Activated CD4-positive, CD25-positive, alpha-beta regulatory T cell treated with anti-CD3 and anti-CD28 coated beads, Interleukin-2, amount 50 U/mL, for 24 hours (primary cell): ENCODE data around the gene KRTAP4-2.
"Not testable (repeated sequence)": the region's sequence is repeated elsewhere in the genome, so short reads cannot be mapped to it uniquely, and the experiment has no call there.

Experiments used
- ATAC-seq, 2 donors: fragments of 150-1000 bp; cut with Tn5 transposase; one replicate each; pipeline ENCODE4 v1.10.0; 2021; ENCODE audit warnings: mild to moderate bottlenecking in 1 of 2, moderate library complexity in 1 of 2

KRTAP4-2 gene

DNA sequence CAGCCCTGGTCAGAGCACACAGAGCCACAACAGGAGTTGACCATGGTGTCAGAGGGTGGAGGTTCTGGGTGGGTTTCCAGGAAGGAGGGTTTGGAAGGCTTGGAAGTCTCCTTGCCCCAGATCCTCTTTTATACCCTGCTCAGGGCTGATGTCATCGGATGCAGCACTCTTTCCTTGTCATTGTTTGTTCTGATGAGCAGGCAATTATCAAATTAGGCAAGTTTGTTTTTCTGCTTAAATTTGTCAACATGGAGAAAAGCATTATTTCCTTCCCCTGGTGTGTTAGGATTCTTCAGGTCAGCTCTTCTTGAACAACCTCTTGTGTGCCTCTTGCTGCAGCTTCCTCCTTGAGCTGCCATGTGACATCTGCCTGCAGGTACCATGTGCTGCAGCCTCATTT lies 17.4 kb downstream of the KRTAP4-2 start, which contains the start of gene KRTAP4-4:
Gene KRTAP4-4 (minus strand): TSS at position 101 of the 400 bp plus-strand sequence. CDS start 57 bp downstream, at position 44.
- no peak for ATAC-seq

DNA sequence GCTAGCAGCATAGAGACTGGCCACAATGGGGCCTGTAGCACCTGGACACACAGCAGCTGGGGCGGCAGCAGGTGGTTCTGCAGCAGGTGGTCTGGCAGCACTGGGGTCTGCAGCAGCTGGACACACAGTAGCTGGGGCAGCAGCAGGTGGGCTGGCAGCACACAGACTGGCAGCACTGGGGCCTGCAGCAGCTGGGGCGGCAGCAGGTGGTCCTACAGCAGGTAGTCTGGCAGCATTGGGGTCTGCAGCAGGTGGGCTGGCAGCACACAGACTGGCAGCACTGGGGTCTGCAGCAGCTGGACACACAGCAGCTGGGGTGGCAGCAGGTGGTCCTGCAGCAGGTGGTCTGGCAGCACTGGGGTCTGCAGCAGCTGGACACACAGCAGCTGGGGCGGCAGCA lies 17.8 kb downstream of the KRTAP4-2 start:
- not testable (repeated sequence) for ATAC-seq

DNA sequence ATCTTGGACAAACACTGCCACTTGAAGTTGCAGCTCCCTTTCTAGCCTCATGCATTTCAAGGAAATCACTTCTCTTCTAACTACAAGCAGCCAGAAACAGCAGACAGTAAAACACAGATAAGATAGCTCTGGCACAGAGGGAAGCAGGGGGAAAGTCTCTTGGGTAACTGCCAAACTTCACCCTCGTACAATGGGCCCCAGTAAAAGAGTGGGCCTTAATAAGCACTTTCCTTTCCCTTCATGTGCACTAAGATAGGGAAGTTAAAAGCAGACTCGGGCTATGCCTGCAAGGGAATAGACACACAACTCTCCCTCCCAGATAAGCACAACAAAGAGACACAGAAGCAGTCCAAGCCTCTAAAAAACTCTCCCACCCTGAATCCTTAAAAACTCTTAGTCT lies 24.2 kb downstream of the KRTAP4-2 start:
- no peak for ATAC-seq

DNA sequence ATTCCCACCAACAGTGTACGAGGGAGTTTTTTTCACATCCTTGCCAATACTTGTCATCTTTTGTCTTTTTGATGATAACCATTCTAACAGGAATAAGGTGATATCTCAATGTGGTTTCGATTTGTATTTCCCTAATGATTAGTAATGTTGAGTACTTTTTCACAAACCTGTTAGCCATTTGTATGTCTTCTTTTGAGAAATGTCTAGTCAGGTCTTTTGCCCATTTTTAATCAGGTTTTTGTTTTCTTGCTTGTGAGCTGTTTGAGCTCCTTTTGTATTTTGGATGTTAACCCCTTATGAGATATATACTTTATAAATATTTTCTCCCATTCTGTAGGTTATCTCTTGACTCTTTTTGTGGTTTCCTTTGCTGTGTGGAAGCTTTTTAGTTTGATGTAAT lies 26.5 kb downstream of the KRTAP4-2 start:
- ATAC-seq: no peak

DNA sequence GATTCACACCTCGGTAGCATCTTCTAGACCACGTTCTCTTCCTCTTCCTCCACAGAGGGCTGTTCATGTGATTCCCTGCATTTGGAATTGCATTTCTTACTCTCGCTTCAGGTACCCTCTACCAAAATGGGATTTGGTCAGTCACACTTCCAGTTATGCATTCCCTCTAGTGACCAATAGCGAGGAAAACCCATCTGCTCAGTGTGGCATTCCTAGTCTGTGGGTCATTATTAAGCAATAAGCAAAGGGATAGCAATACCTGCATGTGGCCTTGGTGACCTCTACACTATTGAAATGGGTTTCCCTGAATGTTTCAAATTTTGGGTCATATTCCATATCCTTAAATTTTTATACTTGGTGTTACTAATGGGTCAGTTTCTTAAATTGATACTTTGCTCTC lies 28.0 kb downstream of the KRTAP4-2 start:
- no peak for ATAC-seq

DNA sequence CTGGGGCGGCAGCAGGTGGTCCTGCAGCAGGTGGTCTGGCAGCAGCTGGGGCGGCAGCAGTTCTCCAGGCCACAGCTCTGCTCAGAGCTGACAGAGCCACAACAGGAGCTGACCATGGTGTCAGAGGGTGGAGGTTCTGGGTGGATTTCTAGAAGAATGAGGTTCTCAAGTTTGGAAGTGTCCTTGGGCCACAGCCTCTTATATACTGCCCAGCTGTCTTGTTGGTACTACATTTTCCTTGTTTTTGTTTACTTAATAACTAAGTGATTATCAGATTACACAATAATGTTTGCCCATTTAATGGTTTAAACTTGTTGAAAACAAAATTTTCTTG lies 28.4 kb downstream of the KRTAP4-2 start, which contains the start of gene KRTAP4-5:
Gene KRTAP4-5 (minus strand): TSS at position 174 of the 334 bp plus-strand sequence. CDS start 58 bp downstream, at position 116.
- no peak for ATAC-seq

DNA sequence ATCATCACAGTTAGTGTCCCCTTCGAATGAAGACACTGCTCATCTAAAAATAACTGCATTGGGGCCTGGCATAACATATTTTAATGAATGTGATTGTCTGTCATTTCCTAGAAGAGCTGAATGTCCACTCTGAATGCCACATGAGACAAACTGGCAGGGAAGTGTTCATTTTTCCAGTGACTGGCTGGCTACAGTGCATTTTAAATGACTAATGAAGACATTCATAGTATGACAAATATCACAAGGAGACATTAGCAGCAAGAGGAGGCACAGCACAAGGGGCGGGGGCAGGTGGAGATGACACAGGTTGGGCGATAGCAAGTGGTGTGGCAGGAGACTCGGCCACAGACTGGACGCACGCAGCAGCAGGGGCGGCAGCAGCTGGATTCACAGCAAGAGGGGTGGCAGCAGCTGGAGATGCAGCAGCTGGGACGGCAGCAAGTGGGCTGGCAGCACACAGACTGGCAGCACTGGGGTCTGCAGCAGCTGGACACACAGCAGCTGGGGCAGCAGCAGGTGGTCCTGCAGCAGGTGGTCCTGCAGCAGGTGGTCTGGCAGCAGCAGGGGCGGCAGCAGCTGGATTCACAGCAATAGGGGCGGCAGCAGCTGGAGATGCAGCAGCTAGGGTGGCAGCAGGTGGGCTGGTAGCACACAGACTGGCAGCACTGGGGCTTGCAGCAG lies 28.9 kb downstream of the KRTAP4-2 start:
- ATAC-seq: not testable (repeated sequence)

DNA sequence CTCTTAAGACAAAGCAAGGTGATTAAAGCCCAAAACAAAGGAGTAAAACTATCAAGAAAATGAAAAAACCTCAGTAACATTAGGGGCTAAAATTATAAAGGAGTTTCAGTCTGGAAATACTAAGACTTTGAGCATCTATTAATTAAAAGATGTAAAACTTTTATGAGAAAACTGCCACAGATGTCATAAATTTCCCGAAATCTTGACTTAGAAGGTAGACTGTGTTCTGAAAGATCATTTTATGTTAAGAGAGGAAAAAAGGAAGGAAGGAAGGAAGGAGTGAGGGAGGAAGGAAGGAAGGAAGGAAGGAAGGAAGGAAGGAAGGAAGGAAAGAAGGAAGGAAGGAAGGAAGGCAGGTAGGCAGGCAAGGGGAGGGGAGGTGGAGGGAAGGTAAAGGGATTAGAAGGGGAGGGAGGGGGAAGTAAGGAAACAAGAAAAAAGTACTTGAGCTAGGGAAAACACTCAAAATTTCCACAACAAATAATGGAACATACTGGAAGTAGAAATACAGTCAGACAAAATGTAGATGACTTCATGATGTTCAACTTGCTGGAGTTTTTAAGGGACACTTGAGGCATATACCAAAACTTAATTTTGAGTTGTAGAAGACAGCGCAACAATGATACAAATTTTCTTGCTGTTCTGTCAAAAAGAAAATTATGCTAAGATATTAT lies 30.4 kb downstream of the KRTAP4-2 start:
- ATAC-seq: no peak

DNA sequence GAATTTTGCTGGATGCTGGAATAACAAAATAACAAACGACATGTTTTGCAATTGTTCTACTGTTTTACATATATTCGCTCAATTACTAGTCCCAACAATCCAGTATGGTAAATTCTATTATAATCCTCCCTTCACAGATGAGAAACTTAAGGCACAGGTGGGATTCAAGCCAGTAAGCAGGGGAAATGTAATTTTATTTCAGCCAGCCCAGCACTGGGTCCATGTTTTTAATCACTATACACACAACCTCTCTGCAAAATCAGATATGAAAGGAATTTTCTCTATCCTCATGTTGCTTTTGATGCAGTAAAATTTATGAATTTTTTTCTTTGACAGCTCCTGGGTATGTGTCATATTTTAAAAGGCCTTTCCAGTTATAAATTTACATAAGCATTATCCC lies 32.8 kb downstream of the KRTAP4-2 start:
- no peak for ATAC-seq

DNA sequence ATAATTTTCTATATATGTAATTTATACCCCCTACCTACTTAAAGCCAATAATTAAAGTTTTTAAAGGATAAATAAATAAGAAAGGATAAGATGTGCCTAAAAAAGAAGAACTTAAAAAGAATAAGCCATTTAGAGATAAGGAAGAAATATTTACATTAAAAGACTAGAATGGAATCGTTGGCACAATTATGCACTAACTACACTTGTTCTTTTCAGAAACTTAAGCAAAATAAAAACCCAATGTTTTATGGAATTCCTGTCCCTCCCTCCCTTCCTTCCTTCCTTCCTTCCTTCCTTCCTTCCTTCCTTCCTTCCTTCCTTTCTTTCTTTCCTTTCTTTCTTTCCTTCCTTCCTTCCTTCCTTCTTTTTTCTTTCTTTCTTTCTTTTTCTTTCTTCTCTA lies 33.2 kb downstream of the KRTAP4-2 start:
- no peak for ATAC-seq

DNA sequence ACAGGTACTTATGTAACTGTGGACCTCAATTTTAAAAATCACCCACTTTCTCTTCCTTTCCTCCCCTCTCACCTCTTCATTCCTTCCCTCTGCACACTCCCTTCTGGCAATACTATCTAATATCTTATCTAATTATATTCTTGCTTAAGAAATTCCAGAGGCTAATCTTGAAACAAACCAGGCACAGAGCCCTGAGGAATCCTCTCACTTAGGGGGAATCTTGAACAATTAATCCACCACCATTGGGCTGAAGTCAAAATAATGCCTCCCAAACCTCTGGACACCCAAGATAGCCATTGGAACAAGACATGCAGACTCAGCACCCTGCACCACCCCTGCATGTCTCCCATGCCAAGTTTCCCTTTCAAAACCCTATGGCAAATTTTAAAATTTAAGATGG lies 36.7 kb downstream of the KRTAP4-2 start:
- no peak for ATAC-seq

DNA sequence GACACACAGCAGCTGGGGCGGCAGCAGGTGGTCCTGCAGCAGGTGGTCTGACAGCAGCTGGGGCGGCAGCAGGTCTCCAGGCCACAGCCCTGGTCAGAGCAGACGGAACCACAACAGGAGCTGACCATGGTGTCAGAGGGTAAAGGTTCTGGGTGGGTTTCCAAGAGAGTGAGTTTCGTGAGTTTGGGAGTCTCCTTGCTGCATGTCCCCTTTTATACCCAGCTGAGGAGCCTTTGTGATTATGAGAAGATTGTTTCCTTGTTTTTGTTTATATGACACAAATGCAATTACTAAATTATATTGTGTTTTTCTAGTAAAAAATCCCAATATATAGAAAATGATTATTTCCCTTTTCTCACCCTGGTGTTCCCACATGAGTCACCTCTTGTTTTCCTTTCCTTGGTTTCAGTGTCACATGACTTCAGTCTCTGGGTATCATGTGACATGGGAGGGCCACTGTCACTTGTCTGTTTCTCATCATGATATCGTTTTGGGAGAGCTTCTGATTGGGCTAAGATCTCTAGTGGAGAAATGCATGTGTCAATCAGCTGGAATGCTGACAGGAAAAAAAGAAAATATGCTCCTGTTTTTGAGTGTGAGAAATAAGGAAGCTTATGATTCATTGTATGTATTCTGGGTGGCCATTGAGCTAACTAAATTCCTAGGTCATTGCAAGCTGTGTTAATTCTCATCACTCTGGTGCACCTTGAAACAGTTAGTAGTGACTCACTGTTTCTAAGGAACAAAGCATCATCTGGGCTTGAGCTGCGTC lies 37.5 kb downstream of the KRTAP4-2 start, which contains the start of gene KRTAP4-6:
Gene KRTAP4-6 (minus strand): TSS at position 185 of the 772 bp plus-strand sequence. CDS start 57 bp downstream, at position 128.
- ATAC-seq: no peak

DNA sequence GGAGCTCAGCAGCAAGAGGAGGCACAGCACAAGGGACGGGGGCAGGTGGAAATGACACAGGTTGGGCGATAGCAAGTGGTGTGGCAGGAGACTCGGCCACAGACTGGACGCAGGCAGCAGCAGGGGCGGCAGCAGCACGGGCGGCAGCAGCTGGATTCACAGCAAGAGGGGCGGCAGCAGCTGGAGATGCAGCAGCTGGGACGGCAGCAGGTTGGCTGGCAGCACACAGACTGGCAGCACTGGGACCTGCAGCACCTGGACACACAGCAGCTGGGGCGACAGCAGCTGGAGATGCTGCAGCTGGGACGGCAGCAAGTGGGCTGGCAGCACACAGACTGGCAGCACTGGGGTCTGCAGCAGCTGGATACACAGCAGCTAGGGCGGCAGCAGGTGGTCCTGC lies 38.2 kb downstream of the KRTAP4-2 start:
- ATAC-seq: not testable (repeated sequence)

DNA sequence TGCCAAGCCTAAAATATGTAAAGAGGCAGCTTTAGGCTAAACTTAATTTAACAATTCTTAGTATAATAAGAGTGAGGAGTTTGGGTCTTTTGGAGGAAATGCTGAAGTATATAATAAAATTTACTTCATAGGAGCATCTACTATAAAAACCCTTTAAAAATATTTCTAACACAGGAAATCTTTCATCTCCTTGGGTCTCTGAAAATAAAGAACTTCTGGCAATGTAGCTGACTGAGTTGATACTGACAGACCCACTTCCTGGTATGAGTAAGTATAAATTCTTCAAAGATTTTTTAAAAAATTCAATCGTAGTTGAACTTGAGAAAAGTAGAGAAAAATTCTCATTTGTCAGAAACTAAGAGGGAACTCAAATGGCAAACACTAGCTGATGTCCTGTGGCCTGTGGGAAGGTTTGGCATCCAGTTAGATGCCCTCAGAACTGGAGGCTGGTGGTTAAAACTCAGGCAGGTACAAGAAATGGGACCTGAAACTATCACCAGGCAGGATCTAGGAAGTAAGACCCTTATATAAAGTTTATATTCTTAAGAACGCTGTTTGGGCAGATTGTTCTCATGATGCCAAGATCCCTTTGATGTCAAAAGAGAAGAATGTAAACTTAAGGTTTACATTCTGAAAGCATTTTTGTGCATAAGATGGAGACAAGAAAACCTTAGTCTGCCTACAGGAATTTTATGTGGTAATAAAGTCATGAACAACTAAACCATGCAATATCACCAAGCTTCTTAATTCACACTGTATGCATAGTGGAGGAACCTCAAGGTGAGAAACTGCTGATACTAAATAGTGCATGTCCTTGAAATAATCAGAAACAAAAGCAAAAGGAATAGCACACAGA lies 43.9 kb downstream of the KRTAP4-2 start:
- no peak for ATAC-seq

DNA sequence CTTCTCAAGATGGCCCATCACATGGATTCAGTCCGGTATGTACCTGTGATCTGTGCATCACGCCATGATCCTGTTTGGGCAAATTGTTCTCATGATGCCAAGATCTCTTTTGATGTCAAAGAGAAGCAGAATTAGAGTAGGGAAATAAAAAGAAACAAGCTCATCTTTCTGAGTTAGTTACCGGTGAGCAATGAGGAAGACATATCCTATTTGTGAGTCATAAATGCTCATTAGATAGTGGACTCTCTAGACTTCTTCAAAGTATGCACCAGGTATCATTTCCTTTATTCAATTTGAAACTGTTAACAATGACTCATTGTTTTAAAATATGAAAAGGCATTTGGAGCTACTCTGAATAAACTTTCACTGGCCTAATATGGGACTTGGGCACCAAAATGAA lies 46.0 kb downstream of the KRTAP4-2 start:
- ATAC-seq: peak in 1 of 2 donors; percentile 51
